CD4-positive, alpha-beta T cell treated with Interleukin-2 at 100 ng/mL for 4 hours (primary cell): ENCODE results near the gene LDAH.

ENCODE experiments used
- DNase-seq: peaks from one replicate; pipeline ENCODE4 v3.0.0-alpha.2; 2020; ENCODE audit warnings: low spot score

LDAH gene

DNA sequence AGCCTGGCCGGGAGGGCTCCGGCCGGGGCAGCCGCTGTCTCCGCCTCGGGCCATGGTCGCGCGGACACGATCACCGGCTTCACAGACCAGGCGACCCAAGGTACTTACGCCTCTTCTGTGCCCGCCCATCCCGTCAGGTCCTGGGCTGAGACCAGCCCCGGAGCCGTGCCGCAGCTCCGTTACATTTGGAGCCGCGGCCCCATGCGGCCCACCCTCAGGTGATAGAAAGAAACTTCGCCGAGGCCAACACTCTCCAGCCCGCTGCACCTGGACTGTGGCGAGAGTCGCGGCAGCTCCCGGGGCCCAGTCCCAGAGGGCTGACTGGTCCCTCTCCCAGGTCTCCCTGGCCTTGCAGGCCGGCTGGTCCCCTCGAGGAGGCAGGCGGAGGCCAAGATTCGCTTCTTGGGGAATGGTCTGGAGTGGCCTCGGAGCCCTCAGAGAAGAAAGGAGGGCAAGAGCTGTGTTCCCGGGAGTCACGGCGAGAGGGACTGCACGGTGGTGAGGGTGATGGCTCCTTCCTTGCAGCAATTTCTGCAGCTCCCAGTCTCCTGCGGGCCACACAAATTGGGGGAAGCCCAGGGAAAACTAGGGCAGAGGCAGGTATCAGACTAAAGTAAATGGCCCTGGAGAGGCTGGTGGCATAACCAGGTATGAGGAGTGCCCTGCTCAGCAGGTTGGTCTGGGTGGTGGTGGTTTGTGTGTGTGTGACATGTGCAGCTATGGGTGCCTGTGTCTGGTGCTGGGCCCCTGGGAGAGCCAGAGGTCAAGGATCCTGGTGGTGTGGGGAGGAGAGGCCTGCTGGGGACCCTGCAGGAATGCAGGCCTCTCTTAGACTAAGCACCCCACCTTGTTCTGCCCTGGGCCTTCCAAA, 155.1 kb downstream of the LDAH start:
- DNase-seq = no peak

GRCh38 chr2:20667151-20667530, 155.8 kb downstream of the LDAH start:
- DNase-seq = no peak

- DNase-seq = peak; percentile 10
Measured at GRCh38 chr2:20666304-20667150, 156.4 kb downstream of the LDAH start, which contains the start of gene GDF7. Gene GDF7, plus strand, starts transcription at chr2:20667144. Its CDS starts 96 bp downstream, at chr2:20667240.

GRCh38 chr2:20666005-20666303, 156.9 kb downstream of the LDAH start:
- no peak for DNase-seq

DNA sequence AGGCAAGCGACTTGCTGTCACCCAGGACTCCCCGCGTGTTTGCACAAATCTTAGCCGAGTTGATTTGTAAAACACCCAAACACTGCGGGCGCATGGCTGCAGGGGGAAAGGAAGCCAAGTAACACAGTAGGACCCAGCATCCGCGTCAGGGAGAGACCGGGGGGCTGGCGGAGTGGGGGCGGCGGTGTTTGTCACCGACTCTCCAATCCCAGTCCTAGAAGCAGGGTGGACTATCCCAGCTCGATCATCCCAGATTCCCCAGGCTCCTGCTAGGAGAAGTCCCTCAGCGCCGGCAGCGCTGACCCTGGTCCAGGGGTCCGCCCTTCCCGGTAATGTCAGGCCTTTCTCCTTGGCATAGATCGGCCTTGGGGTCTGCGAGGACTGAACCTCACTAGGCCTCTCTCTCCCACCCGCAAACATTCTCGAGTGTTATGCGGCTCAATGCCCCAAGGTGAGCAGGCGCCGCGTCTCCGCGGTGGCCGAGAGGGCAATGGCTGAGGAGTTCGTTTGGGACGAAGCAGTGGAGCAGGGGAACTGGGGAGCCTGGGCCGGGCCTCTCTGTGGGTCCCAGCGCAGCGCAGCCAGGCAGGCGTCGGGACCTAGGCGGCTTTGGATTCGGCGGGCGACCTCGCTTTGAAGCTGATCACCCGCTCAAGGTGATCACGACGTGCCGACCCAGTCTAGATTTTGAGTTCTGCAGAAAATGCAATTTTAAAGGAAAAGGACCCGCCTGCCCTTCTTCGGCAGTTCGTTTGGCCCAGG, 157.5 kb downstream of the LDAH start:
- no peak for DNase-seq

DNA sequence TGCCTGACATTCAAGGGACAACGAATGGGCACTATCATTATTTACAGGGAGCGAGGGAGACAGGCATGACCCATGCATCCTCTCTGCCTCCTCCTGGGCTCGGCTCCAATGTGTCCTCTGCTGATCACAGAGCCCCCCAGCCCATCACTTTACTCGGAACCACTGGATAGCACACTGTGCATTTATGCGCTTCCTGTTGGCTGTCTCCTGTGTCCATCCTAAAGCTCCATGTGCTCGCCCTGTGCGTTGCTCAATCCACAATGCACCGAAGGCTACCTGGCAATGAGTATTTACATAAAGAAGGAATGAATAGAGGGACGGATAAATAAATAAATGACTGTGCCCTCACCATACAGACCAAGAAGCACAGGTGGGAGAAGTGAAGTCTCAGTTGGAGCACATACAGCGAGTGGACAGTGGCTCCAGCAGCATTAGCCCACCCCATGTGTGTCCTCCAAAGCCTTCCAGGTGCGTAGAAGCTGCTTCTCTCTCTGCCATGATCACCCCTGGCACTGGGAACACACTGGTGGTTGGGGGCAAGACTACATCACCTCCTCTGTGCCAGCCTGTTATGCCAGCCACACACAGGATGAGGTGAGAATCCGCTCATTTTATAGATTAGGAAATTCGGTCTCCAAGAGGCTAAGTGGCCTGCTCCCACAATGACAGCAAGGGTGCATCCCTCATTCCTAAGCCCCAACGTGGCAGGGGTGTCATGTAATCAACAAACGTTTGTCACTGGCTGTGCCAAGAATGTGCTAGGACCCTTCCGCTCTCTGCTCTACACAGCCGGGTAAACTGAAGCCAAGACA, 158.3 kb downstream of the LDAH start:
- DNase-seq = no peak

GRCh38 chr2:20664071-20664390, 158.9 kb downstream of the LDAH start:
- DNase-seq = no peak

DNA sequence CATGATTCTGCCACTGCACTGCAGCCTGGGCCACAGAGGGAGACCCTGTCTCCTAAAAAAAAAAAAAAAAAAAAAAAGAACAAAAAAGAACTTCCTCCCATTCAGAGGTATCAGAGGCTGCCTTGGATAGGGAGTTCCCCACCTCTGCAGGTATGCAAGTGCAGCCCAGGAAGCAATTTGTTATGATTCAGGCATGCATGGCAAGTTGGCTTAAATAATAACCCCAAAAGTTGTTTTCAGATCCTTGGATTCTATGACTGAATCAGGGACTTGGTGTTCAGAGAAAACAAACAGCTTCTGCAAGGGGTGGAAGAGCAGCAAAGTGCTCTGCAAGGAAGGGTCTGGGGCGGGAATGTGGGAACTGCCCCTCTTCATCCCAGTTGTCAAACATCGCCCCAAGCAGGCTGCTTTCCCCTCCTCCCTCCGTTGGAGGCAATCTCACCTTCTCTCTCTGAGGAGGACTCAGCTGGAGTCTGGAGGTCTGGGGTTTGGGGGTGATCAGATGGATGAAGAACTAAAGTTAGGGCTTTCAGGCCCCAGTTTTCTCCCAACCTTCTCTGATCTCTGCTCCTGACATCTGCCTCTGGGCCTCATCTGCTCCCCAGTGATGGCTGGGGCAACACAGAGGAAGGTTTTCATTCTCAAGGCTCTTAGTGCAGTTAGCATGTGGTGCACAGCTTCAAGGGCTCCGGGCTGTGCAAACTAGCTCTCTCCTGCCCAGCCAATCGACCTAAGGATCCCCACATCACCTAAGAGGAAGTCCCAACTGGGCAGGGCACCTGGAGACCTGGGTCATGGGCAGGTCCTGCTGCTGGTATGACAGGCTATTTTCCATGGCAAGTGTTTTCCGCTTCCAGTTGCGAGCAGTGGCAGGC, 159.5 kb downstream of the LDAH start:
- no peak for DNase-seq

GRCh38 chr2:20662308-20662937, 160.5 kb downstream of the LDAH start:
- no peak for DNase-seq

GRCh38 chr2:20661421-20662307, 161.2 kb downstream of the LDAH start:
- peak; percentile 79 for DNase-seq

DNA sequence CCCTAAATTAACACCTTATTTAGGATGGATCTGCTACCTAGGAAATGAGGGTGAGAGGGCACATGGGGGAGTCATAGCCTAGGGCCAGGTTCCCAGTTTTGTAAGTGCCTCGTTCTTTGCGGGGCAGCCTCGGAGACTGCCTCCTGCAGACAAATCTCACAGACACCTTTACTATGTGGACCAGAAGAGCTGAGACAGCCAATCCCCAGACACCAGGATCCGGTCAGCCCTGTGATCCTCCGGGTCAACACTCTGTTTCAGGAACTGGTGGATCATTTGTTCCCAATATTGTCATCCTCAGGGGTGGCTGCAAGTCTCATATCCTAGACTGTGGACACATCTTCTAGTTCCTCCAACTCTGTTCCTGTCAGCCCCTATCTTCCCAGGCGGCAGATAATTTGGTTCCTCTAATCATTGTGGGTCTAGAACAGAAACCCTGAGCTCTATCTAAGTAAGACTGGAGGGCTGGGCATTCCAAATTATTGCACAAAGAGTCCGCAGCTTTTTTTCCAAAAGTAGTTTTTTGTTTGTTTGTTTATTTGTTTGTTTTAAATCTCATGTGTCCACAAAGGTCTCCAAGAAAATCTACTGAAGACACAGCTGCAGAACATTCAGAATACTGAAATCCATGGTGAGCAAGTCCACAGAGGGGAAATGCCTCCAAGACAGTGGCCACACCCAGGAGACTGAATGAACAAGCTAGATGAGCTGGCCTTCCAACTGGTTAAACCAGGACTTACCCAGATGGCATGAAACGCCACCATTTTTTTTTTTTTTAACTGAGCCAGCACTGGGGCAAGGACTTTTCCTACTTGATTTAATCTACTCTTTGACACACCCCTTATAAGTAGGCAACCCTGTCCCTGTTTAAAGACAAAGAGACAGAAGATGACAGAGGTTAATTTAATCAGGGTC, 162.1 kb downstream of the LDAH start:
- DNase-seq = no peak

DNA sequence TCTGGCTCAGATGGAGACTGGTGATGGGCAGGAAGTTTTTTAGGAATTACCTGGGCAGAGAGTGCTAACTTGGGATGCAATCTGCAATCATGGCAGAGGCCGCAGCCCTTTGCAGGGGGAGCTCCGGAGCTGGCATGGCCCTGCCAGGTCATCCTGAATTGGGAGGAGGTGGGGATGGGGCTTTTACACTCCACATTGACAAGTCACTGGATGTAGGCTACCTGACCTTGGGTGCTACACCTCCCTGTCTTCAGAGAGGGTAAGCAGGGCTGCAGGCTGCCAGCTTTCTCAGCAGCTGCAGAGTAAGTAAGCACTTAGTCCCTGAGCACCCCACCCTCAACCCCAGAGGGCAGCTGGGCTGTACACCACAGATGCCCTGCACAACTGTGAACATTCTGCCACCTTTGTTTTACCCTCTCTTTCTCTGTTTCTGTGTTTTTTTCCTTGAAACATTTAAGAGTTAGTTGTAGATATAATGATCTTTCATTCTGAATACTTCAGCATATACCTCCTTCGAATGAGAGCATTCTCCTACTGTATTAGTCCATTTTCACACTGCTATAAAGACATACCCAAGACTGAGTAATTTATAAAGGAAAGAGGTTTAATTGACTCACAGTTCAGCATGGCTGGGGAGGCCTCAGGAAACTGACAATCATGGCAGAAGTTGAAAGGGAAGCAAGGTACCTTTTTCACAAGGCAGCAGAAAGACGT, 165.2 kb downstream of the LDAH start:
- DNase-seq = no peak

DNA sequence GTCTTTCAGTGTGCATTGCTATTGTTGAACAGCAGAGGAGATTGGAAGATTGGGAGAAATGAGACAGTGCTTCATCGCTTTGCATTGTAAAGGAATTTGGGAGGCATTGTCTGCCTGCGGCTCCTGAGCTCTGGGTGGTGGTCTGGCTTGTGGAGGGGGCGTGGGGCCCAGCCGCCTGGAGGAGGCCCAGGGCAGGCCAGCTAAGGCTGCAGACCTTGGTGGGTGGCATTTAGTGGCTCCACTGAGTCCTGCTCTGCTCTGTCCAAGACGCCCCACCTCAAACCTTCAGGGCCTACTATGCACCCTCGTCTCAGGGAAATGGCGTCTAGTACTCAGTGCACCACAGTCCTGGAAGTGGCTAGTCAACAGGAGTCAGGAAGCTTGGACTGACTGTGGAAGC, 166.3 kb downstream of the LDAH start:
- DNase-seq = no peak

DNA sequence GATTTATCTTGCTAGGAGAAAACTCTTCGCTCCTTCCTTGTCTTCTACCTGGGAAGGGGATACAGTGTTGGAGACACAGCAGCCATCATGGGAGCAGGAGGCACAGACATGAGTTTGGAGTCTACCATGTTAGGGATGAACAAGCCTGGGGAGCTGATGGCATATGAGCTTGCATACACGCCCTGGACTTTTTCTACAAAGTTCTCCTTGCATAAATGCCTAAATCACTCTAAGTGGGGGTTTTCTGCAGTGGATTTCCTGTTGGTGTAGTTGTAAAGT, 168.4 kb downstream of the LDAH start:
- DNase-seq = no peak

- no peak for DNase-seq
Measured at GRCh38 chr2:20653695-20654534, 169.0 kb downstream of the LDAH start.

GRCh38 chr2:20652673-20653575, 170.0 kb downstream of the LDAH start:
- no peak for DNase-seq
